SU-DHL-6 (cell line): Measurements from ENCODE around the gene CPT1C.

Experiments used
- H2AFZ ChIP-seq: fragments of 200-600 bp; sonication (generic); 2 replicates; pipeline ENCODE4 v1.6.1; 2014; ENCODE audit warnings: low read depth, mild to moderate bottlenecking, moderate library complexity, mixed read lengths, antibody characterized with exemption, low read length; ENCODE audit not compliant: severe bottlenecking
- H3F3A ChIP-seq: fragments of 200-600 bp; shearing (Covaris generic); 2 replicates; pipeline ENCODE4 v1.6.0; 2016; ENCODE audit warnings: antibody characterized with exemption, mild to moderate bottlenecking; ENCODE audit not compliant: insufficient read depth
- H3K27ac ChIP-seq: fragments of 200-600 bp; sonication (generic); 2 replicates; pipeline ENCODE4 v1.5.1; 2016; ENCODE audit warnings: low read depth, mild to moderate bottlenecking, low read length, moderate library complexity, mixed read lengths
- H3K27me3 ChIP-seq: fragments of 200-600 bp; sonication (generic), shearing (Covaris generic); 2 replicates; pipeline ENCODE4 v1.6.0; 2014; ENCODE audit warnings: mild to moderate bottlenecking, low read length
- H3K36me3 ChIP-seq: fragments of 200-600 bp; sonication (generic); 2 replicates; pipeline ENCODE4 v1.6.1; 2014; ENCODE audit warnings: mild to moderate bottlenecking, low read length, mixed read lengths
- H3K4me2 ChIP-seq: fragments of 300-600, 200-600 bp; shearing (Covaris generic), sonication (generic); 2 replicates; pipeline ENCODE4 v1.6.0; 2014; ENCODE audit warnings: low read length, low read depth, mild to moderate bottlenecking; ENCODE audit not compliant: poor library complexity, severe bottlenecking
- H3K4me3 ChIP-seq: fragments of 200-600 bp; sonication (generic); 2 replicates; pipeline ENCODE4 v1.5.1; 2014; ENCODE audit warnings: antibody characterized with exemption, low read length, mild to moderate bottlenecking, mixed read lengths; ENCODE audit not compliant: insufficient read depth, poor library complexity, severe bottlenecking
- H3K79me2 ChIP-seq: fragments of 200-600 bp; sonication (generic); 2 replicates; pipeline ENCODE4 v1.6.1; 2014; ENCODE audit warnings: mild to moderate bottlenecking, low read length, moderate library complexity; ENCODE audit not compliant: insufficient read depth
- H3K9ac ChIP-seq: fragments of 200-600 bp; sonication (generic); 2 replicates; pipeline ENCODE4 v1.7.0; 2014; ENCODE audit warnings: mild to moderate bottlenecking, low read length
- H3K9me2 ChIP-seq: fragments of 200-600 bp; sonication (generic); replicated peaks from 2 replicates; pipeline ENCODE4 v1.6.1; 2014; ENCODE audit warnings: low read length; ENCODE audit not compliant: insufficient read depth
- H3K9me3 ChIP-seq: fragments of 200-600 bp; sonication (generic); 2 replicates; pipeline ENCODE4 v1.6.1; 2014; ENCODE audit warnings: low read length, mixed read lengths; ENCODE audit not compliant: insufficient read depth
- H4K20me1 ChIP-seq: fragments of 200-600 bp; sonication (generic); 2 replicates; pipeline ENCODE4 v1.6.1; 2014; ENCODE audit warnings: low read depth, mild to moderate bottlenecking, antibody characterized with exemption, low read length, moderate library complexity, mixed read lengths
- CTCF ChIP-seq: fragments of 200-600 bp; sonication (generic); IDR thresholded peaks from one replicate; pipeline ENCODE4 v1.5.1; 2017; ENCODE audit warnings: antibody characterized with exemption, mild to moderate bottlenecking, low read length, moderate library complexity; ENCODE audit not compliant: insufficient read depth, poor library complexity, severe bottlenecking
- EZH2phosphoT487 ChIP-seq: fragments of 200-600 bp; sonication (generic), shearing (Covaris generic); conservative IDR thresholded peaks from 2 replicates; pipeline ENCODE4 v1.6.1; 2018; ENCODE audit warnings: mild to moderate bottlenecking, antibody characterized with exemption, low read length, moderate library complexity, mixed read lengths

The CPT1C gene

GRCh38 chr19:49739098-49739497, 48.2 kb downstream of the CPT1C start:
- Histone ChIP-seq H4K20me1 (no peaks in the 10 kb centered on the region), H3K36me3 (no peaks in the 10 kb centered on the region), H3K9ac (no peak overlapping the region), H3K27me3 (no peaks in the 10 kb centered on the region), H3F3A (no peaks in the 10 kb centered on the region), H3K27ac (no peak overlapping the region), H3K4me3 (no peak overlapping the region), H3K9me3 (no peaks in the 10 kb centered on the region), H3K9me2 (no peaks in the 10 kb centered on the region), H3K79me2 (no peaks in the 10 kb centered on the region), H2AFZ (no peak overlapping the region), H3K4me2 (no peak overlapping the region)
- TF ChIP-seq CTCF (no peak), EZH2phosphoT487 (no peak)

- no peaks in the 10 kb centered on the region for H3K79me2 ChIP-seq
- H3K27ac ChIP-seq, result no peak overlapping the region
- no peaks in the 10 kb centered on the region for H3K27me3 ChIP-seq
- H3F3A ChIP-seq, result no peaks in the 10 kb centered on the region
- TF ChIP-seq EZH2phosphoT487 (no peak), CTCF (no peak)
- H3K9ac ChIP-seq, result no peak overlapping the region
- no peaks in the 10 kb centered on the region for H3K9me2 ChIP-seq
- H2AFZ ChIP-seq, result no peak overlapping the region
- H3K4me3 ChIP-seq, result no peak overlapping the region
- H3K4me2 ChIP-seq, result no peak overlapping the region
- no peaks in the 10 kb centered on the region for H3K36me3 ChIP-seq
- H3K9me3 ChIP-seq, result no peaks in the 10 kb centered on the region
- H4K20me1 ChIP-seq, result no peaks in the 10 kb centered on the region
Measured at GRCh38 chr19:49739933-49740332, 49.0 kb downstream of the CPT1C start.

- no peaks in the 10 kb centered on the region for H3K79me2 ChIP-seq
- H3K9me2 ChIP-seq, result no peaks in the 10 kb centered on the region
- no peaks in the 10 kb centered on the region for H4K20me1 ChIP-seq
- no peaks in the 10 kb centered on the region for H3K36me3 ChIP-seq
- no peak overlapping the region for H3K9ac ChIP-seq
- no peak overlapping the region for H2AFZ ChIP-seq
- TF ChIP-seq EZH2phosphoT487 (no peak), CTCF (no peak)
- H3K27ac ChIP-seq, result no peak overlapping the region
- H3K27me3 ChIP-seq, result no peaks in the 10 kb centered on the region
- H3K4me2 ChIP-seq, result no peak overlapping the region
- no peak overlapping the region for H3K4me3 ChIP-seq
- no peaks in the 10 kb centered on the region for H3F3A ChIP-seq
- H3K9me3 ChIP-seq, result no peaks in the 10 kb centered on the region
Measured at GRCh38 chr19:49741210-49741844, 50.4 kb downstream of the CPT1C start.
